ENCODE measurements around the gene MYEOV. TPM values are rescaled to one million over a fixed set of nuclear protein-coding genes. Genes with fewer than 3 reads are reported as not detected.

Gene MYEOV
- total and polyA plus RNA-seq, 9 of the 15 experiments (the other 6 are each of a cell fraction or from before 2014, with no cell fraction given): 10.2 to 133 (median 32.2) TPM

- TF ChIP-seq RERE (CRISPR knock-in tag; IDR thresholded peaks at IDR 0.05; ENCODE audit: borderline replicate concordance) (no peak), SRF (CRISPR knock-in tag; IDR thresholded peaks at IDR 0.05) (no peak), PRDM10 (IDR thresholded peaks at IDR 0.05; ENCODE audit: partially characterized antibody) (peak; percentile 45), L3MBTL2 (IDR thresholded peaks at IDR 0.05) (peak; percentile 51), SMC3 (conservative IDR thresholded peaks at IDR 0.05; ENCODE audit: insufficient read depth, low read depth, low read length) (0 out of 2 replicates have a peak, but pooled peaks have one; percentile 3), ZSCAN32 (CRISPR knock-in tag; IDR thresholded peaks at IDR 0.05) (no peak), KDM5B (IDR thresholded peaks at IDR 0.05; ENCODE audit: insufficient replicate concordance, low read depth, low read length) (peak; percentile 30), SRSF7 (optimal IDR thresholded peaks at IDR 0.05; ENCODE audit: low read depth, low read length) (no peak), TFAP4 (CRISPR knock-in tag; IDR thresholded peaks at IDR 0.05; ENCODE audit: borderline replicate concordance) (peak; percentile 19; the same call in 1 of the 2 replicates), ARID4B (CRISPR knock-in tag; IDR thresholded peaks at IDR 0.05) (peak; percentile 54; the same call in 1 of the 2 replicates), ATF7 (IDR thresholded peaks at IDR 0.05) (peak; percentile 28; the same call in 1 of the 2 replicates)
Observed at GRCh38 chr11:69293819-69294505, at the start of gene MYEOV (continued).

Measured in K562 (cell line).